ENCODE data around the gene TRIM8.

TRIM8 gene

GRCh38 chr10:102669206-102670064 lies 25.2 kb downstream of the TRIM8 start:
- ATAC-seq (ENCODE audit: low read depth) (peak; percentile 72), DNase-seq (ENCODE audit: low spot score) (no peak)
- TF ChIP-seq CTCF (IDR thresholded peaks at IDR 0.05; ENCODE audit: poor library complexity, severe bottlenecking), result peak; percentile 42
- Histone ChIP-seq H3K27ac (ENCODE audit: poor library complexity, severe bottlenecking) (peak overlapping the region; percentile 22), H3K36me3 (ENCODE audit: low read depth) (no peaks in the 10 kb centered on the region), H3K9me3 (ENCODE audit: severe bottlenecking) (no peaks in the 10 kb centered on the region), H3K4me1 (ENCODE audit: insufficient read depth, poor library complexity, severe bottlenecking) (peaks cover 22% of the 10 kb centered on the region), H3K4me3 (ENCODE audit: severe bottlenecking) (no peak overlapping the region), H3K27me3 (ENCODE audit: insufficient read depth, poor library complexity, severe bottlenecking) (no peaks in the 10 kb centered on the region)

- no peak overlapping the region for H3K4me3 ChIP-seq (ENCODE audit: severe bottlenecking)
- H3K36me3 ChIP-seq (ENCODE audit: low read depth), result no peaks in the 10 kb centered on the region
- TF ChIP-seq CTCF (IDR thresholded peaks at IDR 0.05; ENCODE audit: poor library complexity, severe bottlenecking), result no peak
- DNase-seq (ENCODE audit: low spot score) (no peak), ATAC-seq (ENCODE audit: low read depth) (no peak)
- peak overlapping the region; percentile 22 for H3K27ac ChIP-seq (ENCODE audit: poor library complexity, severe bottlenecking)
- peaks cover 30% of the 10 kb centered on the region for H3K4me1 ChIP-seq (ENCODE audit: insufficient read depth, poor library complexity, severe bottlenecking)
- H3K27me3 ChIP-seq (ENCODE audit: insufficient read depth, poor library complexity, severe bottlenecking), result no peaks in the 10 kb centered on the region
- no peaks in the 10 kb centered on the region for H3K9me3 ChIP-seq (ENCODE audit: severe bottlenecking)
Observed at GRCh38 chr10:102670065-102670670, 25.9 kb downstream of the TRIM8 start.

DNA sequence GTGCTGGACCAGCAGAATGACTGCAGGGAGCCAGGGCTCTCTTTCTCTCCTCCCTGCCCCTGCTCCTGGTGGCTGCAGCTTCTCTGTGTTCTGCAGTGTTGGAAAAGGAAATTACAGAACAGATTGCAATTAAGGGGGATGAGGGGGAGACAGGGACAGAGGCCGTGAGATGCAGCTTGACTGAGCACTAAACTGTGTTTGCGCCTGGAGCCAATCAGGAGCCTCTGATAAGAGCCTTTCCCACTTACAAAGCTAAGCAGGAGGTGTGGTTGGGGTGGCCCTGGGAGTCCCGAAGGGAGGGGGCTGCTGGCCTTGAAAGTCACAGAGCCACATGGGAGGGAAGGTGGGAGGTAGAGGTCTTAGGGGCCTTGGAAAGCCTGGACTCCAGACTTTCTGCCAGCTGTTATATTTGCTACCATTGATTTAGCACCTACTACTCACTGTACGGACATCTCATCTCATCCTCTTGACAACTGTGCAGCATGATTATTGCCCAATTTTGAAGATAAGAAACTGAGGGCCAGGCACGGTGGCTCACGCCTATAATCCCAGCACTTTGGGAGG lies 26.7 kb downstream of the TRIM8 start:
- no peak for ATAC-seq (ENCODE audit: low read depth)
- H3K4me1 ChIP-seq (ENCODE audit: insufficient read depth, poor library complexity, severe bottlenecking), result peaks cover 37% of the 10 kb centered on the region
- H3K4me3 ChIP-seq (ENCODE audit: severe bottlenecking), result no peak overlapping the region
- no peak overlapping the region for H3K27ac ChIP-seq (ENCODE audit: poor library complexity, severe bottlenecking)
- no peaks in the 10 kb centered on the region for H3K9me3 ChIP-seq (ENCODE audit: severe bottlenecking)
- no peak for DNase-seq (ENCODE audit: low spot score)
- H3K36me3 ChIP-seq (ENCODE audit: low read depth), result no peaks in the 10 kb centered on the region
- no peaks in the 10 kb centered on the region for H3K27me3 ChIP-seq (ENCODE audit: insufficient read depth, poor library complexity, severe bottlenecking)
- TF ChIP-seq CTCF (IDR thresholded peaks at IDR 0.05; ENCODE audit: poor library complexity, severe bottlenecking), result no peak

- no peak overlapping the region for H3K4me3 ChIP-seq (ENCODE audit: severe bottlenecking)
- no peaks in the 10 kb centered on the region for H3K27me3 ChIP-seq (ENCODE audit: insufficient read depth, poor library complexity, severe bottlenecking)
- H3K4me1 ChIP-seq (ENCODE audit: insufficient read depth, poor library complexity, severe bottlenecking), result peaks cover 38% of the 10 kb centered on the region
- no peaks in the 10 kb centered on the region for H3K9me3 ChIP-seq (ENCODE audit: severe bottlenecking)
- peak overlapping the region; percentile 40 for H3K27ac ChIP-seq (ENCODE audit: poor library complexity, severe bottlenecking)
- DNase-seq (ENCODE audit: low spot score) (no peak), ATAC-seq (ENCODE audit: low read depth) (no peak)
- no peaks in the 10 kb centered on the region for H3K36me3 ChIP-seq (ENCODE audit: low read depth)
- TF ChIP-seq CTCF (IDR thresholded peaks at IDR 0.05; ENCODE audit: poor library complexity, severe bottlenecking), result no peak
Observed at GRCh38 chr10:102673236-102673818, 29.0 kb downstream of the TRIM8 start.
